Measurements from ENCODE around the gene SGMS1. TPM values are rescaled to one million over a fixed set of nuclear protein-coding genes. Genes with fewer than 3 reads are reported as not detected.
A peak's percentile ranks its signal among the peaks of the same experiment; 100 is the strongest.

The SGMS1 gene
- total RNA-seq, 1 experiment from 2014 or later, result 20.4 TPM

- no peak overlapping the region for H2AFZ ChIP-seq (ENCODE audit: low read length)
- peaks cover 3 to 31% (median 18%) of the 10 kb centered on the region in 3 experiments for H3K36me3 Mint-ChIP-seq (ENCODE audit: insufficient read depth in 1 of 3, low read depth in 3 of 3)
- WGBS (ENCODE audit: extremely low coverage, insufficient read length, low lambda C conversion rate), result no CpG with 5 or more reads among the region's 5 CpGs
- no peak overlapping the region for H3K4me3 Mint-ChIP-seq
- H4K20me1 ChIP-seq (ENCODE audit: control insufficient read depth, insufficient read depth, insufficient read length), result no peaks in the 10 kb centered on the region
- no peak overlapping the region for H2BK12ac ChIP-seq (ENCODE audit: insufficient read length, low read depth, low read length)
- TF ChIP-seq CTCF (conservative IDR thresholded peaks at IDR 0.05), result no peak
- no peaks in the 10 kb centered on the region for H3K79me1 ChIP-seq (ENCODE audit: insufficient read depth, low read depth, low read length, poor library complexity, severe bottlenecking)
- H3K27me3 Mint-ChIP-seq (ENCODE audit: low read depth), result no peaks in the 10 kb centered on the region
- no peaks in the 10 kb centered on the region for H3K27me3 ChIP-seq (ENCODE audit: insufficient read depth, low read length)
- H2AK5ac ChIP-seq (ENCODE audit: insufficient read length, low read length), result no peak overlapping the region
- H3K23me2 ChIP-seq (ENCODE audit: insufficient read length, low read depth, low read length, poor library complexity, severe bottlenecking), result no peaks in the 10 kb centered on the region
- no peak overlapping the region for H3K23ac ChIP-seq (ENCODE audit: insufficient read length, low read depth, low read length)
- no peaks in the 10 kb centered on the region for H3K9me3 ChIP-seq (ENCODE audit: control insufficient read depth, low read depth, low read length)
- no peak overlapping the region for H3K56ac ChIP-seq (ENCODE audit: insufficient read length, low read depth, low read length)
- no peak overlapping the region for H2BK5ac ChIP-seq (ENCODE audit: insufficient read length, low read length)
- peaks cover 7% of the 10 kb centered on the region for H3K4me1 ChIP-seq (ENCODE audit: insufficient read depth, low read length)
- peak overlapping the region; percentile 45 for H2BK20ac ChIP-seq (ENCODE audit: low read depth, low read length, poor library complexity, severe bottlenecking)
- peaks cover 41 to 43% of the 10 kb centered on the region in 2 experiments for H3K4me1 Mint-ChIP-seq
- no peak overlapping the region for H4K8ac ChIP-seq (replicated peaks; ENCODE audit: insufficient read length, low read depth, low read length)
- H2BK15ac ChIP-seq (ENCODE audit: low read depth, low read length), result no peak overlapping the region
- DNase-seq, result no peak
- H4K91ac ChIP-seq (ENCODE audit: insufficient read length, low read depth, low read length), result no peak overlapping the region
- H3K4ac ChIP-seq (ENCODE audit: low read depth, low read length), result no peak overlapping the region
- no peak overlapping the region for H2BK120ac ChIP-seq (ENCODE audit: low read depth, low read length, poor library complexity, severe bottlenecking)
- no peak overlapping the region for H3K27ac Mint-ChIP-seq
- no peak overlapping the region for H4K5ac ChIP-seq (ENCODE audit: insufficient read length, low read depth, low read length)
- H3K4me2 ChIP-seq (ENCODE audit: insufficient read depth, insufficient read length, low read length), result no peak overlapping the region
- H3K9ac ChIP-seq (ENCODE audit: extremely low read depth, insufficient read length, low read length), result no peak overlapping the region
- H3K18ac ChIP-seq (ENCODE audit: insufficient read length, low read depth, low read length), result no peak overlapping the region
- H3K14ac ChIP-seq (ENCODE audit: insufficient read depth, low read length), result no peak overlapping the region
- no peaks in the 10 kb centered on the region; a peak in 2 of 5 replicates for H3K9me3 Mint-ChIP-seq
- H3K27ac ChIP-seq (ENCODE audit: insufficient read length, low read depth, low read length), result no peak overlapping the region
- H3K79me2 ChIP-seq (ENCODE audit: insufficient read depth, low read length), result peaks cover 4% of the 10 kb centered on the region; the same call in 1 of the 2 replicates
- no peak overlapping the region for H3T11ph ChIP-seq (ENCODE audit: low read length)
Measured at GRCh38 chr10:50582046-50582445, 41.7 kb downstream of the SGMS1 start.
